ENCODE measurements around the gene ATP8B4. TPM values are rescaled to one million over a fixed set of nuclear protein-coding genes. Genes with fewer than 3 reads are reported as not detected.

ATP8B4 gene
- total and polyA plus RNA-seq, 4 donors = 1.9 to 19.7 (median 12.4) TPM

- no peak overlapping the region for H3K9ac ChIP-seq (ENCODE audit: low read depth in 1 of 2, low read length in 2 of 2)
- H3K4me1 ChIP-seq (ENCODE audit: control insufficient read depth in 4 of 4, insufficient read depth in 4 of 4, low read length in 3 of 4) = no peaks in the 10 kb centered on the region
- H3K27ac ChIP-seq (ENCODE audit: low read depth in 1 of 2, low read length in 2 of 2) = no peak overlapping the region
- TF ChIP-seq HNF4G (IDR thresholded peaks at IDR 0.05) (no peak), EGR1 (IDR thresholded peaks at IDR 0.05; ENCODE audit: low read depth in 2 of 2) (no peak), RAD21 (IDR thresholded peaks at IDR 0.05) (no peak), MAX (IDR thresholded peaks at IDR 0.05) (no peak), NR2F2 (IDR thresholded peaks at IDR 0.05) (no peak), GABPA (IDR thresholded peaks at IDR 0.05 in 1 of 2, conservative IDR thresholded peaks at IDR 0.05 in 1 of 2) (no peak), TAF1 (conservative IDR thresholded peaks at IDR 0.05) (no peak), RXRA (IDR thresholded peaks at IDR 0.05) (no peak), HNF4A (conservative IDR thresholded peaks at IDR 0.05) (no peak)
- no peak for DNase-seq (ENCODE audit: low spot score)
- no peak overlapping the region for H3K4me3 ChIP-seq (ENCODE audit: low read depth in 1 of 3, low read length in 3 of 3)
- H3K9me3 ChIP-seq (ENCODE audit: control insufficient read depth in 4 of 4, low read length in 3 of 4) = no peaks in the 10 kb centered on the region
- 88% methylated on average over 7 of the region's 7 CpGs for WGBS
- H3K36me3 ChIP-seq (ENCODE audit: control insufficient read depth in 4 of 4, insufficient read depth in 3 of 4, low read depth in 1 of 4, low read length in 3 of 4) = no peaks in the 10 kb centered on the region
- no peaks in the 10 kb centered on the region for H3K27me3 ChIP-seq (ENCODE audit: control insufficient read depth in 4 of 4, insufficient read depth in 4 of 4, low read length in 3 of 4)
Observed at GRCh38 chr15:50137330-50137761, 18.3 kb upstream of the ATP8B4 start.

GRCh38 chr15:50135031-50135551 is 16.1 kb upstream of the ATP8B4 start:
- H3K4me3 ChIP-seq (ENCODE audit: low read depth in 1 of 3, low read length in 3 of 3) = no peak overlapping the region
- no peaks in the 10 kb centered on the region for H3K4me1 ChIP-seq (ENCODE audit: control insufficient read depth in 4 of 4, insufficient read depth in 4 of 4, low read length in 3 of 4)
- H3K9me3 ChIP-seq (ENCODE audit: control insufficient read depth in 4 of 4, low read length in 3 of 4) = no peaks in the 10 kb centered on the region
- H3K27ac ChIP-seq (ENCODE audit: low read depth in 1 of 2, low read length in 2 of 2) = no peak overlapping the region
- no peak overlapping the region for H3K9ac ChIP-seq (ENCODE audit: low read depth in 1 of 2, low read length in 2 of 2)
- H3K36me3 ChIP-seq (ENCODE audit: control insufficient read depth in 4 of 4, insufficient read depth in 3 of 4, low read depth in 1 of 4, low read length in 3 of 4) = no peaks in the 10 kb centered on the region
- TF ChIP-seq REST (IDR thresholded peaks at IDR 0.05) = no peak
- no peak for TF ChIP-seq HNF4A (conservative IDR thresholded peaks at IDR 0.05)
- no peak for TF ChIP-seq SP1 (IDR thresholded peaks at IDR 0.05)
- no peak for TF ChIP-seq EGR1 (IDR thresholded peaks at IDR 0.05; ENCODE audit: low read depth in 2 of 2)
- no peak for TF ChIP-seq ATF3 (IDR thresholded peaks at IDR 0.05)
- no peak for TF ChIP-seq GABPA (IDR thresholded peaks at IDR 0.05 in 1 of 2, conservative IDR thresholded peaks at IDR 0.05 in 1 of 2)
- TF ChIP-seq RXRA (IDR thresholded peaks at IDR 0.05) = no peak
- TF ChIP-seq NR2F2 (IDR thresholded peaks at IDR 0.05) = no peak
- TF ChIP-seq ZBTB33 (IDR thresholded peaks at IDR 0.05) = no peak
- TF ChIP-seq RAD21 (IDR thresholded peaks at IDR 0.05) = no peak
- no peak for TF ChIP-seq HNF4G (IDR thresholded peaks at IDR 0.05)
- no peak for TF ChIP-seq FOXA1 (IDR thresholded peaks at IDR 0.05)
- DNase-seq (ENCODE audit: low spot score) = no peak
- 77% methylated on average over 5 of the region's 5 CpGs for WGBS
- no peaks in the 10 kb centered on the region for H3K27me3 ChIP-seq (ENCODE audit: control insufficient read depth in 4 of 4, insufficient read depth in 4 of 4, low read length in 3 of 4)

Data from liver (tissue), 9 donors.